ENCODE measurements around the gene OR4L1.
"Not testable (repeated sequence)": the region's sequence is repeated elsewhere in the genome, so short reads cannot be mapped to it uniquely, and the experiment has no call there.

OR4L1 gene, protein sequence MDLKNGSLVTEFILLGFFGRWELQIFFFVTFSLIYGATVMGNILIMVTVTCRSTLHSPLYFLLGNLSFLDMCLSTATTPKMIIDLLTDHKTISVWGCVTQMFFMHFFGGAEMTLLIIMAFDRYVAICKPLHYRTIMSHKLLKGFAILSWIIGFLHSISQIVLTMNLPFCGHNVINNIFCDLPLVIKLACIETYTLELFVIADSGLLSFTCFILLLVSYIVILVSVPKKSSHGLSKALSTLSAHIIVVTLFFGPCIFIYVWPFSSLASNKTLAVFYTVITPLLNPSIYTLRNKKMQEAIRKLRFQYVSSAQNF
- long read RNA-seq, donor 1, result 0 reads
- long read RNA-seq, donor 2, partial matches to known transcripts, result 0 of 1 reads
- long read RNA-seq, donor 2, other reads (novel, unspliced or antisense), result 0 of 1 reads
- long read RNA-seq, donor 3, result 0 reads
- long read RNA-seq, donor 4, result 0 reads
- long read RNA-seq, donor 5, result 0 reads
- long read RNA-seq, donor 6, result 0 reads
- long read RNA-seq, donor 7, result 0 reads
- long read RNA-seq, donor 8, result 0 reads

DNA sequence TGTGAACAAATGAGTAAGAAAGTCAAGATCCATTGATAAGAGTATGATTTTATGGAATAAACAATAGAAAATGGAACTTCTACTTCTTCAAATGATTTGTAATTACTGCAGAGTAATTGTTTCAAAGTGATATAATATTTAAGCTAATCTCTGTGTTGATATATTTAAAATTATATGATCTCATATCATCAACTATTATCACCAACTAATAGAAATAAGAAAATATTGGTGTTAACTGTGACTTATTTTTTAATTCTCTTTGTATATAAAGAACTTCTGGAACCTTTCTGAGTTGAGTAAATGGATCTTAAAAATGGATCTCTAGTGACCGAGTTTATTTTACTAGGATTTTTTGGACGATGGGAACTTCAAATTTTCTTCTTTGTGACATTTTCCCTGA is at the start of gene OR4L1:
TSS of gene OR4L1 (plus strand) at position 301 of the 400 bp plus-strand sequence. CDS start at position 301, 0 bp downstream.
- no peak for DNase-seq

DNA sequence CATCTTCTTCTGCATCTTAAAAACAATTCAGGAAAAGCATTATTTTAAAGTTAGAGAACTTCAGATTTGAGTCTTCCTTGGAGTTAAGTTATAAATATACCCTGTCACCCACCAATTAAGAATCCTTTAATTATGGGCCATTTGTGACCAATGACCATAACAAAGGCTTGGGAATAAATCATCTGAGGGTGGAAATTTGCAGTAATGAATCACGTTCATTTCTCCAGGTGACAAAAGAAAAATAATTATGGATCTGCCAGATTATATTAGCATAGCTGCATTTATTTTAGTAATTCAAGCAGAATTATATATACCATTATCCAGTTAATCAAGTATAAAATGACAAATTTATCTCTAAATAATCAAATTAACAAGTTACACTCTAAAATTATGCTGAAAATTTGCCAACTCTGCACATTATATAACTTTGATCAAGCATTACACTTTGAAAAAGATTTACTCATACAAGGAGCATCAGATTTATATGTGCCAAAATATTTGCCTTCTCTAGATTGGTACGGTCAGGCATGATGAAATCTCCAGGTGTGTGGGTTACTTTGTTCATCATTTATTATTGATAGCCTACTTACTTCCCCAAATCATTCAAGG is 40.5 kb upstream of the OR4L1 start, which contains the start of gene OR4K14:
TSS of gene OR4K14 (minus strand) at position 51 of the 609 bp plus-strand sequence. CDS start 4,114 bp downstream, outside the sequence.
- no peak for DNase-seq

DNA sequence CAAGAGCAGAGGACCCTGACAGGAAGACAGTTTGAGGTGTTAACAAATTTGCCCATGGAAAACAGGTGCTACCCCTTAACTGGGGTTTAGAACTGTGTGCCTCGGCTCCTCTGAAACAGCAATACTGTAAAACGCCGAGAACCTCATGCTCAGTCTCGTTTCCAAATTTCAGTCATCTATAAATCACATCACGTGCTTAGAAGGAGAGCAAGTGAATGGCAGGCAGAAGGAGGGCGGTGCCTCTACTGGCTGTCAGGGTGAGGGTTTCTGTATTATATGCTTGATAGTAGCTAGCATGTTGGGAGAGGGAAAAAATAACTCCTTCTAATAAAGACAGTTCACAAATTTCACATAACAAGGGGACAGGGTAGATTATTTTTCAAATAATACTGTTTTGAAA is 28.8 kb upstream of the OR4L1 start:
- DNase-seq, result no peak

DNA sequence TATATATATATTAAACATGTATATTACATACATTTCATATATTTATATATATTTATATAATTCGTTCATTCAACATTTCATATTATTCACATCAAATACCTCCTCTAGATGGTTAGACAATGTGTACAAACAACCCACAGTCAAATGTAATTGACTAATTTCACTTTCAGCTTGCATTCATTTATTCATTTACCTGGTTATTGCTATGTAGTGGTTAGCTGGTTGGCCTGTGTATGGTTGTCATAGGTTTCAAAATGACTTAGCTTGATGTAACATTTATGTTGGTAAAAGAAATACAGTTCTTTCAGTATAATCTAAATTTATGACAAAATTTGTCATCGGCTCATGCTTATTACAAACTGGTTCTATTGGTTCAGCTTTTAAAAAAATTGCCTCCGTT is 24.4 kb upstream of the OR4L1 start:
- no peak for DNase-seq

DNA sequence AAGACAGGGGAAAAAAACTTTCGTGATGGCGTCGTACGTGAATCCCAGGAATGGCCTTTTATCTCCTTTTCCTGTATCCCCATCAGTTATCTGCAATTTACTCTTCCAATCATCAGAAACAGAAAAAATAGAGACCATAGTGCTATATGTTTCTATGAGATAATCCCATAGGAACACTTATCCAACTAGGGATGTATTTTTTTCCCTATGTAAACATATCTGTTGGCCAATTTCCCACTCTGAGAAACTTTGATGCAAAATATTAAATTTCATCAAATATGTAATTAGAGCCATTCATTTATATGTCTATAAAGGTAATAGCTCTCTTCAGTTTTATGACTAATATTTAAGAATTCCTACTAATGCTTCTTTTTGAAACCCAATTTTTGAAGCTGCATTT is 23.9 kb upstream of the OR4L1 start, which contains the start of gene OR4K13:
TSS of gene OR4K13 (minus strand) at position 101 of the 400 bp plus-strand sequence. CDS start 1,280 bp downstream, outside the sequence.
- no peak for DNase-seq

DNA sequence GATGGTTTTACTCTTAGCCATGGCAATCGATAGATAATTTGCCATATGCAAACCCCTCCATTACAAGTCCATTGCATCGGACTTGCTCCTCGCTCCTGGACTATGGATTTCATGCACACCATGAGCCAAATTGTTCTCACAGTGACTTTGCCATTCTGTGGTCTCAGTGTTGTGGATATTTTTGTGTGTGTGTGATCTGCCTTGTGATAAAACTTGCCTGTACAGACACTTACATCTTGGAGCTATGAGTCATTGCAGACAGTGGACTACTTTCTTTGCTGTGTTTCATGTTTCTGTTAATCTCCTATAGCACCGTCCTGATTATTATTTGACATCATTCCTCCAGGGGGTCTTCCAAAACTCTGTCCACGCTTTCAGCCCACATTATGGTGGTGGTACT is 15.6 kb upstream of the OR4L1 start:
- no peak for DNase-seq

DNA sequence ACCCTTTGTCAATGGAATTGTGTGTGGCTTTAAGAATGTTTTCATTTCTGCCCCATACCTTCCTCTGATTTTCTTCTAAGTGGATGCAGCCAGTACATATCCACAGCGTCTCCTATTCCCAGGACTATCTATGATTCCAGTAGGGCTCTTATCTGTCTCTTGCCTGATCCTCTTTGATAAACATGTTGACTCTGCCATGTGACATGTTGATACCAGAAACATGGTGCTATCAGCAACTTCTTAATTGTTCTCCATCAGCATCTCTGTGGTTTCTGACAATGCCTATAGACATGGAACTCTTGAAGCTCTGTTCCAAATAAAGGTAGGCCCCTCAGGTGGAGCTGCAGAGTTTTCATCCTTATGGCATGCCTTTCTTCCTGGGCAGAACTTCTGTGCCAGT is 11.6 kb upstream of the OR4L1 start:
- DNase-seq, result no peak

DNA sequence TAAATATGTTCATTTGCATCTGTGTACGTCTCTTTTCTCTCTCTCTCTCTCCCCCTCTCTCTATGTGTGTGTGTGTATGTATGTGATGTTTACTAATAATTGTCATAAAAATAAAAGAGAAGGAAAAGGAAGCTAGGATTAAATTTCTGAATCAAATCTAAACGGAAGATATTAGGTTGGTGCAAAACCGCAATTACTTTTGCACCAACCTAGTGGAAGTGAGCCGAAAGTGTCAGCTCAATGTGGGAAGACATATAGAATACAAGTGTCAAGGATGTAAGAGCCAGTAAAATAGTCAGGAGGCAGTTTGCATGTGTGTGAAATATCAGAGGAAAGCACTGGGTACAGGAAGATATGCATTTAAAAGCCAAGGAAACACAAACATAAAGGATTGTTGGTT is 32.2 kb downstream of the OR4L1 start:
- no peak for DNase-seq

DNA sequence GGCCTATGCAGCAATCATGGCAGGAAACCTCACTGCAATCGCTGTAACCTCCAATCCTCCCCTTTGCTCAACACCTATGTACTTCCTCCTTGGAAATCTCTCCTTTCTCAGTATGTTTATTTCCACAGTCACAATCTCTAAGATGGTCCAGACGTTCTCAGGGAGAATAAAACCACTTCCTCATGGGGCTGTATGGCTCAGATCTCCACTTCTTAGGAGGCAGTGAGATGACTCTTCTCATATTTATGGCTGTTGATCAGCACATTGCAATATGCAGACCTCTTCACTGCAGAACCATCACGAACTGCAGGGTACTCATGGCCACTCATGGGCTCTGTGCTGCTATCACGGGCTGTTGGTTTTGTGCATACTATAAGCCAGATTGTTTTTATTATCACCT is 33.6 kb downstream of the OR4L1 start:
- DNase-seq, result no peak

DNA sequence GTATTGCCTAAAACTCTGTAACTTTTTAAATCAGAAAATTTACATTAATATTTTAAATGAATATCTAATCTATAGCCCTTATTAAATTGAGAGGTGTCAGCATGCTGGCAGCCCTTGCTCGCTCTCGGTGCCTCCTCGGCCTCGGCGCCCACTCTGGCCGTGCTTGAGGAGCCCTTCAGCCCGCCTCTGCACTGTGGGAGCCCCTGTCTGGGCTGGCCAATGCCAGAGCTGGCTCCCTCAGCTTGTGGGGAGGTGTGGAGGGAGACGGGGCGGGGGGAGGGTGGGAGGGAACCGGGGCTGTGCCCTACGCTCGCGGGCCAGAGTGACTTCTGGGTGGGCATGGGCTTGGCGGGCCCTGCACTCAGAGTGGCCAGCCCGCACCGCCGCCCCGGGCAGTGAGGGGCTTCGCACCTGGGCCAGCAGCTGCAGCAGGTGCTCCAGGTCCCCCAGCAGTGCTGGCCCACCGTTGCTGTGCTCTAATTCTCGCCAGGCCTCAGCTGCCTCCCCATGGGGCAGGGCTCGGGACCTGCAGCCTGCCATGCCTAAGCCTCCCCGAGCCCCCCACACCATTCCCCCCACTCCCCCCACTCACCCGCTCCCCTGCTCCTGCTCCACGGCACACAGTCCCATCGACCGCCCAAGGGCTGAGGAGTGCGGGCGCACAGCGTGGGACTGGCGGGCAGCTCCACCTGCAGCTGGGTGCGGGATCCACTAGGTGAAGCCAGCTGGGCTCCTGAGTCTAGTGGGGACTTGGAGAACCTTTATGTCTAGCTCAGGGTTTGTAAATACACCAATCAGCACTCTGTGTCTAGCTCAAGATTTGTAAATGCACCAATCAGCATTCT is 39.3 kb downstream of the OR4L1 start:
- not testable (repeated sequence) for DNase-seq

DNA sequence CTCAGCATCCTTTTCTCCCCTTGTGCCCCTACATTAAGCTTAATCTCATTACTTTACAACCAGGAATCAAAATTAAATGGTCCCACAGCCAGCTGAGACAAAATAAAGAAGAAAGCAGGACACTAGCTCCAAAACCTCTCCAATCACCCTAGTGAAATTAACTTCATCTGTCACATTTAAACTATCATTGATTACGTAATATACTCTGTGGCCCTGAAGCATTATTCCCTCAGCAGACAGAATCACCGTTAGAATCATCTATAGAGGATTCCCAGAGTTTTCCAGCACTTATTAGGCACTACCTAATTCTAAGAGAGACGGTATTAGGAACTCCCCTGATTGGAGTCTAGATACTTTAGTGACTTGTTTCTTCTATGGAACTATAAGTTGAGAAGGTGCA is 50.6 kb downstream of the OR4L1 start, which contains the start of gene OR4K17:
TSS of gene OR4K17 (plus strand) at position 302 of the 400 bp plus-strand sequence. CDS start 6,761 bp downstream, outside the sequence.
- DNase-seq, result no peak
